ENCODE data around the gene XPR1. TPM values are rescaled to one million over a fixed set of nuclear protein-coding genes. Genes with fewer than 3 reads are reported as not detected.

Gene XPR1
- total and polyA plus RNA-seq, 2 donors (not counting 3 experiments of a cell fraction or from before 2014, with no cell fraction given), result 23.9 to 26.7 TPM

DNA sequence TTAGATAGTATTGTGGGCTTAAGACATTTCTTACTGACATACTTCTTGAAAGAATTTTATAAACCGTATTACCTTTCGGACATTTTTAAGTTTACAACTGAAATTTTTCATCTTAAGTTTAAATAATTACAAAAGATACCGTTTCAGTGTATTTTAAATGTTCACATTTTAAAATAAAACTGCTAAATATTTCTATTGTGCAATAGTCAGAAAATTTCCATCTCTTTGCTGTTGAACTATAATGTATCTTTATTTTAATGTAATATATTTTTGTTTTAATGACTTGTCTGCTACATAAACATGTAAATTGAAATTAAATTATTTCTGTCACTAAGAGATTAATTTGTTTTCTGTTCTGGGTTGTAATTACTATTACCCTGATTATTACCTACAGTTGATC, 206.7 kb downstream of the XPR1 start:
- POLR2A ChIA-PET, result no interaction called here
- FAIRE-seq, result no peak
- Histone ChIP-seq H3K9ac (replicated peaks; ENCODE audit: extremely low read depth, insufficient read depth, low read length) (no peak overlapping the region), H3K9me3 (replicated peaks; ENCODE audit: control insufficient read depth, insufficient read depth, low read length) (no peaks in the 10 kb centered on the region), H2AFZ (ENCODE audit: low read depth, low read length) (no peak overlapping the region), H3K27ac (ENCODE audit: insufficient read depth, low read depth, low read length) (no peak overlapping the region), H3K27me3 (ENCODE audit: control insufficient read depth in 2 of 2, insufficient read depth in 2 of 2, low read length in 2 of 2) (no peaks in the 10 kb centered on the region), H3K4me2 (ENCODE audit: insufficient read depth, low read length) (no peak overlapping the region), H3K4me1 (ENCODE audit: control insufficient read depth, extremely low read depth, insufficient read depth, low read length) (no peaks in the 10 kb centered on the region), H3K79me2 (ENCODE audit: control insufficient read depth, insufficient read depth, low read length) (no peaks in the 10 kb centered on the region), H4K20me1 (replicated peaks; ENCODE audit: control insufficient read depth, extremely low read depth, insufficient read depth, low read length) (no peaks in the 10 kb centered on the region), H3K4me3 (replicated peaks in 1 of 3; ENCODE audit: insufficient read depth in 1 of 3, low read depth in 1 of 3, low read length in 3 of 3) (no peak overlapping the region), H3K36me3 (ENCODE audit: control insufficient read depth in 2 of 2, extremely low read depth in 1 of 2, insufficient read depth in 2 of 2, low read length in 2 of 2) (no peaks in the 10 kb centered on the region), H3K9me1 (replicated peaks; ENCODE audit: control insufficient read depth, extremely low read depth, insufficient read depth, low read length) (no peaks in the 10 kb centered on the region)
- DNase-seq (ENCODE audit: low read depth, low spot score), result no peak
- CTCF ChIA-PET, result interaction anchor here (1.3 kb wide), 1 partner anchor 25 kb away, joined by 3 read pairs; no protein-coding TSS in a partner anchor
- intact Hi-C loops (cut with micrococcal nuclease) (no loop called here), dilution Hi-C loops (cut with MboI; ENCODE audit: extremely low pct_ligation_motif_present, low sequenced_read_pairs) (no loop called here)
- no TSS peak for BruUV-seq (replicated peaks)
- TF ChIP-seq GATA2 (IDR thresholded peaks at IDR 0.05; ENCODE audit: insufficient read depth, insufficient read length, low read depth, low read length), result no peak

DNA sequence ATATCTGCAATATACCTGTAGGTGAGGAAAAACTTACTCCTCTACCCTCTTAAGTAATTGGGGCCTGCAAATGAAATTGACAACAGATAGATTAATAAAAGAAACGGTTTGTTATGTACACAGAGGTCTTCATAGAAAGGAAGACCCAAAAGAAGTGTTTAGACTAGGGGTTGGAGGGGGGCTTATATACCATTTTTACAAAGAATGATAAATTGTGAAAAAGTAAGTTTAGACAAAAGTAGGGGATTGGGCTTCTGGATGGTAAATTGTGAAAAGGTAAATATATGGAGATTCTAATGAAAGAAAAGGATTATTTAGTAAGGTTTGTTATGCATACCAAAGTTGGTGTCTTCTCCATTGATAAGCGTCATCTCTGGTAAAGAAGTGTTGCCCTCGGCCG, 207.7 kb downstream of the XPR1 start:
- no peak for DNase-seq (ENCODE audit: low read depth, low spot score)
- BruUV-seq (replicated peaks), result no TSS peak
- Histone ChIP-seq H2AFZ (ENCODE audit: low read depth, low read length) (no peak overlapping the region), H3K4me2 (ENCODE audit: insufficient read depth, low read length) (no peak overlapping the region), H3K9ac (replicated peaks; ENCODE audit: extremely low read depth, insufficient read depth, low read length) (no peak overlapping the region), H3K36me3 (ENCODE audit: control insufficient read depth in 2 of 2, extremely low read depth in 1 of 2, insufficient read depth in 2 of 2, low read length in 2 of 2) (no peaks in the 10 kb centered on the region), H3K9me3 (replicated peaks; ENCODE audit: control insufficient read depth, insufficient read depth, low read length) (no peaks in the 10 kb centered on the region), H3K79me2 (ENCODE audit: control insufficient read depth, insufficient read depth, low read length) (no peaks in the 10 kb centered on the region), H3K9me1 (replicated peaks; ENCODE audit: control insufficient read depth, extremely low read depth, insufficient read depth, low read length) (no peaks in the 10 kb centered on the region), H3K27me3 (ENCODE audit: control insufficient read depth in 2 of 2, insufficient read depth in 2 of 2, low read length in 2 of 2) (no peaks in the 10 kb centered on the region), H3K4me1 (ENCODE audit: control insufficient read depth, extremely low read depth, insufficient read depth, low read length) (no peaks in the 10 kb centered on the region), H4K20me1 (replicated peaks; ENCODE audit: control insufficient read depth, extremely low read depth, insufficient read depth, low read length) (no peaks in the 10 kb centered on the region), H3K4me3 (replicated peaks in 1 of 3; ENCODE audit: insufficient read depth in 1 of 3, low read depth in 1 of 3, low read length in 3 of 3) (no peak overlapping the region), H3K27ac (ENCODE audit: insufficient read depth, low read depth, low read length) (no peak overlapping the region)
- ChIA-PET CTCF (interaction anchor here (2.1 kb wide), 1 partner anchor 14 kb away, joined by 6 read pairs; no protein-coding TSS in a partner anchor), POLR2A (no interaction called here)
- FAIRE-seq, result no peak
- TF ChIP-seq JUN (IDR thresholded peaks at IDR 0.05; ENCODE audit: borderline replicate concordance, insufficient read depth, insufficient read length, low read depth) (no peak), MYC (IDR thresholded peaks at IDR 0.05; ENCODE audit: low read depth, low read length) (no peak), EZH2 (IDR thresholded peaks at IDR 0.05; ENCODE audit: borderline replicate concordance, low read depth, low read length, severe bottlenecking) (no peak), POLR2AphosphoS5 (IDR thresholded peaks at IDR 0.05; ENCODE audit: insufficient read depth, low read depth, low read length) (no peak), GATA2 (IDR thresholded peaks at IDR 0.05; ENCODE audit: insufficient read depth, insufficient read length, low read depth, low read length) (no peak), FOS (IDR thresholded peaks at IDR 0.05; ENCODE audit: borderline replicate concordance, insufficient read depth, low read length) (no peak), POLR2A (IDR thresholded peaks at IDR 0.05; ENCODE audit: low read depth, low read length) (no peak)
- TF ChIP-seq, protein P1, sequence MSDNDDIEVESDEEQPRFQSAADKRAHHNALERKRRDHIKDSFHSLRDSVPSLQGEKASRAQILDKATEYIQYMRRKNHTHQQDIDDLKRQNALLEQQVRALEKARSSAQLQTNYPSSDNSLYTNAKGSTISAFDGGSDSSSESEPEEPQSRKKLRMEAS (IDR thresholded peaks at IDR 0.05; ENCODE audit: insufficient read depth, insufficient read length), result no peak
- TF ChIP-seq, protein P2, sequence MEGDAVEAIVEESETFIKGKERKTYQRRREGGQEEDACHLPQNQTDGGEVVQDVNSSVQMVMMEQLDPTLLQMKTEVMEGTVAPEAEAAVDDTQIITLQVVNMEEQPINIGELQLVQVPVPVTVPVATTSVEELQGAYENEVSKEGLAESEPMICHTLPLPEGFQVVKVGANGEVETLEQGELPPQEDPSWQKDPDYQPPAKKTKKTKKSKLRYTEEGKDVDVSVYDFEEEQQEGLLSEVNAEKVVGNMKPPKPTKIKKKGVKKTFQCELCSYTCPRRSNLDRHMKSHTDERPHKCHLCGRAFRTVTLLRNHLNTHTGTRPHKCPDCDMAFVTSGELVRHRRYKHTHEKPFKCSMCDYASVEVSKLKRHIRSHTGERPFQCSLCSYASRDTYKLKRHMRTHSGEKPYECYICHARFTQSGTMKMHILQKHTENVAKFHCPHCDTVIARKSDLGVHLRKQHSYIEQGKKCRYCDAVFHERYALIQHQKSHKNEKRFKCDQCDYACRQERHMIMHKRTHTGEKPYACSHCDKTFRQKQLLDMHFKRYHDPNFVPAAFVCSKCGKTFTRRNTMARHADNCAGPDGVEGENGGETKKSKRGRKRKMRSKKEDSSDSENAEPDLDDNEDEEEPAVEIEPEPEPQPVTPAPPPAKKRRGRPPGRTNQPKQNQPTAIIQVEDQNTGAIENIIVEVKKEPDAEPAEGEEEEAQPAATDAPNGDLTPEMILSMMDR (IDR thresholded peaks at IDR 0.05; ENCODE audit: extremely low read depth in 1 of 2, insufficient read depth in 1 of 2, low read depth in 1 of 2, low read length in 2 of 2), result no peak
- dilution Hi-C loops (cut with MboI; ENCODE audit: extremely low pct_ligation_motif_present, low sequenced_read_pairs), result no loop called here
- intact Hi-C loops (cut with micrococcal nuclease), result no loop called here

Measured in endothelial cell of umbilical vein (primary cell).